HL-60 (cell line): Measurements from ENCODE around the gene NTNG2.

Experiments
- DNase-seq, 2 experiments: peaks; one replicate each; pipeline ENCODE4 v3.0.0-alpha.2; 2010 to 2020; ENCODE audit warnings: low read depth in 1 of 2, low spot score in 1 of 2
- H3K27ac ChIP-seq: fragments of 250-450 bp; sonication (Bioruptor Pico); replicated peaks from 2 replicates; pipeline ENCODE4 v1.5.1; 2020; ENCODE audit warnings: mild to moderate bottlenecking, moderate library complexity
- H3K27me3 ChIP-seq: fragments of 250-450 bp; sonication (Bioruptor Pico); 2 replicates; pipeline ENCODE4 v1.5.1; 2021; ENCODE audit warnings: mild to moderate bottlenecking, moderate library complexity; ENCODE audit not compliant: insufficient read depth, poor library complexity, severe bottlenecking
- H3K4me3 ChIP-seq: replicated peaks from 2 replicates; pipeline ENCODE4 v1.5.1; 2011; ENCODE audit warnings: mild to moderate bottlenecking, control low read depth, low read length; ENCODE audit not compliant: insufficient read depth
- GABPA ChIP-seq: IDR thresholded peaks from 2 replicates; pipeline ENCODE4 v1.6.1; 2012; ENCODE audit warnings: low read depth
- POLR2AphosphoS5 ChIP-seq: IDR thresholded peaks from 2 replicates; pipeline ENCODE4 v1.6.1; 2012; ENCODE audit warnings: low read depth
- REST ChIP-seq: IDR thresholded peaks from 2 replicates; pipeline ENCODE4 v1.6.1; 2012; ENCODE audit warnings: low read depth; ENCODE audit not compliant: insufficient replicate concordance
- SPI1 ChIP-seq: IDR thresholded peaks from 2 replicates; pipeline ENCODE4 v1.6.1; 2012; ENCODE audit warnings: low read depth, mild to moderate bottlenecking, borderline replicate concordance
- TF ChIP-seq, protein P1 (sequence below): IDR thresholded peaks from one replicate; pipeline ENCODE4 v1.5.1; 2011; ENCODE audit warnings: low read length, control low read depth, inconsistent platforms; ENCODE audit not compliant: insufficient read depth

Gene NTNG2

GRCh38 chr9:132176338-132176737, 14.5 kb downstream of the NTNG2 start:
- Histone ChIP-seq H3K4me3 (no peak overlapping the region), H3K27ac (no peak overlapping the region), H3K27me3 (no peaks in the 10 kb centered on the region)
- no peak for TF ChIP-seq POLR2AphosphoS5
- no peak for TF ChIP-seq GABPA
- TF ChIP-seq, protein P1, sequence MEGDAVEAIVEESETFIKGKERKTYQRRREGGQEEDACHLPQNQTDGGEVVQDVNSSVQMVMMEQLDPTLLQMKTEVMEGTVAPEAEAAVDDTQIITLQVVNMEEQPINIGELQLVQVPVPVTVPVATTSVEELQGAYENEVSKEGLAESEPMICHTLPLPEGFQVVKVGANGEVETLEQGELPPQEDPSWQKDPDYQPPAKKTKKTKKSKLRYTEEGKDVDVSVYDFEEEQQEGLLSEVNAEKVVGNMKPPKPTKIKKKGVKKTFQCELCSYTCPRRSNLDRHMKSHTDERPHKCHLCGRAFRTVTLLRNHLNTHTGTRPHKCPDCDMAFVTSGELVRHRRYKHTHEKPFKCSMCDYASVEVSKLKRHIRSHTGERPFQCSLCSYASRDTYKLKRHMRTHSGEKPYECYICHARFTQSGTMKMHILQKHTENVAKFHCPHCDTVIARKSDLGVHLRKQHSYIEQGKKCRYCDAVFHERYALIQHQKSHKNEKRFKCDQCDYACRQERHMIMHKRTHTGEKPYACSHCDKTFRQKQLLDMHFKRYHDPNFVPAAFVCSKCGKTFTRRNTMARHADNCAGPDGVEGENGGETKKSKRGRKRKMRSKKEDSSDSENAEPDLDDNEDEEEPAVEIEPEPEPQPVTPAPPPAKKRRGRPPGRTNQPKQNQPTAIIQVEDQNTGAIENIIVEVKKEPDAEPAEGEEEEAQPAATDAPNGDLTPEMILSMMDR, result no peak
- no peak for TF ChIP-seq SPI1
- TF ChIP-seq REST, result no peak
- no peak for DNase-seq

- Histone ChIP-seq H3K27me3 (no peaks in the 10 kb centered on the region), H3K27ac (no peak overlapping the region), H3K4me3 (no peak overlapping the region)
- TF ChIP-seq POLR2AphosphoS5 (no peak), GABPA (no peak), SPI1 (no peak), REST (no peak)
- TF ChIP-seq, protein P1, result no peak
- DNase-seq, result no peak
These were observed 20.0 kb downstream of the NTNG2 start for GRCh38 chr9:132181796-132182313.

DNA sequence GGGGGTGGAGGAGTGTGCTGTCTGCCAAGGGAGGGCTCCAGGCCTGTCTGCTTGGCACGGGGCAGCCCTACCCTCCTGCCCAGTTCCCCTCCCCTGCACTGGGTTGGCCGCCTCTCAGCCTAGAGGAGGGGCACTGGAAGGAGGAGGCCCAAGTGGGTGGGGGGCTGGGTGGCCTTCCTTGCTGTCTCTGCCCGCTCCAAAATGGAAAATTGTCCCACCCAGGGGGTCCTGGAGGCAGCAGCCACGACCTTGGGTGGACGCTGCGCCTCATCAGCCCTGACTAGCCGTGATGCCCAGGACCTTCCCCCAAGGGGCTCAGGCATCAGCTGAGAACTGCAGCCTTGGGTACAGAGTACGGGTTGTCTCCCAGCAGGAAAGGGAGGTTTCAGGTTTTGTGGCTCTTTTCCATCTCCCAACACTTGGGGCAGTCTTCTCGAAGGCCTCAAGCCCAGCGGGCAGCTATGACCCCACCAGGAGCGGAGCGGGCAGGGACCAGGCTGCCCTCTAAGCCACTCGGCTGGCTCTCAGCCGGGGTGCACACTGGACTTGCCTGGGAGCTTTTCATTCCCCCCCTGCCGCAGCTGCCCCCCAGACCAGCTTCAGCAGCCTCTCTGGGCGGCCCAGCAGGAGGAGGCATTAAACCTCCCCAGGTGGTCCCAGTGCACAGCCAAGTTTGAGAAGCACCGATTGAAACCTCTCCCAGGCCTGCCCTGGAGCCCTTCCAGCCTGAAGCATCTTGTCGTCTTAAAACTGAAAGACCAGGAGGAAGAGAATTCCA, 20.6 kb downstream of the NTNG2 start:
- DNase-seq, result no peak
- TF ChIP-seq SPI1 (no peak), POLR2AphosphoS5 (no peak), GABPA (no peak), REST (no peak)
- TF ChIP-seq, protein P1, result no peak
- H3K27ac ChIP-seq, result no peak overlapping the region
- no peaks in the 10 kb centered on the region for H3K27me3 ChIP-seq
- no peak overlapping the region for H3K4me3 ChIP-seq
